GM12891 (cell line): ENCODE results near the gene ZNF800. TPM values are rescaled to one million over a fixed set of nuclear protein-coding genes. Genes with fewer than 3 reads are reported as not detected.
A peak's percentile ranks its signal among the peaks of the same experiment; 100 is the strongest.
"Not testable (repeated sequence)": the region's sequence is repeated elsewhere in the genome, so short reads cannot be mapped to it uniquely, and the experiment has no call there.

ENCODE experiments used
- DNase-seq: peaks from one replicate; pipeline ENCODE4 v3.0.0; 2011; ENCODE audit warnings: low spot score; ENCODE audit not compliant: insufficient read length
- FAIRE-seq: peaks from 2 replicates; lab custom pipeline; 2011; peaks lifted over from hg19 to GRCh38; lab: Jason Lieb, UNC
- PAX5 ChIP-seq: IDR thresholded peaks from 2 replicates; pipeline ENCODE4 v1.6.1; 2011; ENCODE audit warnings: low read length, moderate library complexity, mild to moderate bottlenecking; ENCODE audit not compliant: insufficient read depth, severe bottlenecking
- POLR2A ChIP-seq: IDR thresholded peaks from 2 replicates; pipeline ENCODE4 v1.6.1; 2011; ENCODE audit warnings: low read depth, low read length, control low read depth
- POLR2AphosphoS5 ChIP-seq: IDR thresholded peaks from 2 replicates; pipeline ENCODE4 v1.6.1; 2011; ENCODE audit warnings: low read depth, low read length, control low read depth
- POU2F2 ChIP-seq: IDR thresholded peaks from 2 replicates; pipeline ENCODE4 v1.6.1; 2011; ENCODE audit warnings: low read depth, mild to moderate bottlenecking, control low read depth, low read length, moderate library complexity
- SPI1 ChIP-seq: IDR thresholded peaks from 2 replicates; pipeline ENCODE4 v1.6.1; 2011; ENCODE audit warnings: low read depth, low read length, control low read depth
- TAF1 ChIP-seq: IDR thresholded peaks from 2 replicates; pipeline ENCODE4 v1.6.1; 2011; ENCODE audit warnings: low read depth, low read length, control low read depth
- polyA plus RNA-seq: library from polyadenylated mRNA; unstranded; fragments of >200 nt; gene quantifications from one replicate; pipeline ENCODE4 v1.2.1, GENCODE V29; 2012; ENCODE audit warnings: low read depth, missing spikeins, inconsistent platforms; ENCODE audit not compliant: missing spikeins

The ZNF800 gene, protein sequence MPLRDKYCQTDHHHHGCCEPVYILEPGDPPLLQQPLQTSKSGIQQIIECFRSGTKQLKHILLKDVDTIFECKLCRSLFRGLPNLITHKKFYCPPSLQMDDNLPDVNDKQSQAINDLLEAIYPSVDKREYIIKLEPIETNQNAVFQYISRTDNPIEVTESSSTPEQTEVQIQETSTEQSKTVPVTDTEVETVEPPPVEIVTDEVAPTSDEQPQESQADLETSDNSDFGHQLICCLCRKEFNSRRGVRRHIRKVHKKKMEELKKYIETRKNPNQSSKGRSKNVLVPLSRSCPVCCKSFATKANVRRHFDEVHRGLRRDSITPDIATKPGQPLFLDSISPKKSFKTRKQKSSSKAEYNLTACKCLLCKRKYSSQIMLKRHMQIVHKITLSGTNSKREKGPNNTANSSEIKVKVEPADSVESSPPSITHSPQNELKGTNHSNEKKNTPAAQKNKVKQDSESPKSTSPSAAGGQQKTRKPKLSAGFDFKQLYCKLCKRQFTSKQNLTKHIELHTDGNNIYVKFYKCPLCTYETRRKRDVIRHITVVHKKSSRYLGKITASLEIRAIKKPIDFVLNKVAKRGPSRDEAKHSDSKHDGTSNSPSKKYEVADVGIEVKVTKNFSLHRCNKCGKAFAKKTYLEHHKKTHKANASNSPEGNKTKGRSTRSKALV
- 10.5 TPM for polyA plus RNA-seq

DNA sequence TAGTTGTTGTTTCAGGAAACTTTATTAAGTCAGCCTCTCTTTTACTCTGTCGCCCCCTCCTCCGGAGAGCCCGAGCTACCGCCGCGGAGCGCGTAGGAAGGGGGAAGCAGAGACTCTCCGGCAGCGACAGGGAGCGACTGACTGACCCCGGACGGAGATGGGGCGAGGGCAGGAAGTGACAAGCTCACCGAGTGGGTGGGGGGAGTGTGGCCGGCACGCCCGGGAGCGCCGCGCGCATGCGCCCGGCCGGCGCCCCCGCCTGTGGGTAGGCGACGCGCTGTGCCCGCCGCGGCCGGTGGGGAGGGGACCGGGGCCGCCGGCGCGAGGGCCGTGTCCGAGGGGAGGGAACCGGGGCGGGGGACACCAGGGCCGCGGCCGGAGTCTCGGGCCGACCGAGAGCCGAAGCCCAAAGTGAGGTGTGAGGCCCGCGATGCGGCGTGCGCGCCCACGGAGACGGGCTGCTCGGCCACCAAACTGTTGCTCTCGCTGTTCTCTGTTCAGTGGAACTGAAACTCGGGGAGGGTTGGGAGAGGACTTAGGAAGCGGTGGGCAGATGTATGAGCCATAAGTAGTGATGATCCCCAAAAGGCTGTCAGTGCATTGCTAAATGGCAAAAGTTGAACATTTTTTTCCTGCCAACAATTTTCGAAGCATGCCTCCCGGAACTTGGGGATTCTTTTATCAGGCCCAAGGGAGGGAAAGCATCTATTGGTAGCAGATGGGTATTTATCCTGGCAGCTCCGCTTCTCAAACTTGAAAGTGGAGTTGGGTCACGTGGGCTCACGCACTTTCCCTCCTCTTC, at the start of gene ZNF800:
TSS of gene ZNF800 (minus strand) at position 143 of the 802 bp plus-strand sequence. CDS start 1,151 bp downstream, outside the sequence.
- peak; percentile 96 for FAIRE-seq
- TF ChIP-seq POLR2A (peak; percentile 87), TAF1 (peak; percentile 95), PAX5 (no peak), POU2F2 (no peak; the same call in 1 of the 2 replicates), SPI1 (peak; percentile 71), POLR2AphosphoS5 (peak; percentile 95)
- DNase-seq, result peak; percentile 87

DNA sequence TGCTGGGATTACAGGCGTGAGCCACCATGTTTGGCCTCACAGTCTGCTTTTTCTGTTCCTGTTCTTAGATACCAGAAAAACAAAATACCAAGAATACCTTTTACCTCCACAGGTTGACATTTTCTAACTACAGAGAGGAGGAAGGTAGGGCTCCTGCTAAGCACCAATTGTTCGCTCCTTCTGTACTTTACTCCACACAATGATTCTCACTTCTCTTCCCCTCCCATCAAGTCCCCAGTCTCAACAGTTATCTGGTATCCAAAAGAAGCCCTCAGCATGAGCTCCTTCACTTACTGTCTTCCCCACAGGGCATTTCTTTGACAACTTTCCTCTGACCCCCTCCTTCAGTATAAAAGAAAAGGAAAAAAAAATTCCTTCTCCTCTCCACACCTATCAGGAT, 47.7 kb upstream of the ZNF800 start:
- DNase-seq (no peak), FAIRE-seq (no peak)
- no peak for TF ChIP-seq POU2F2

DNA sequence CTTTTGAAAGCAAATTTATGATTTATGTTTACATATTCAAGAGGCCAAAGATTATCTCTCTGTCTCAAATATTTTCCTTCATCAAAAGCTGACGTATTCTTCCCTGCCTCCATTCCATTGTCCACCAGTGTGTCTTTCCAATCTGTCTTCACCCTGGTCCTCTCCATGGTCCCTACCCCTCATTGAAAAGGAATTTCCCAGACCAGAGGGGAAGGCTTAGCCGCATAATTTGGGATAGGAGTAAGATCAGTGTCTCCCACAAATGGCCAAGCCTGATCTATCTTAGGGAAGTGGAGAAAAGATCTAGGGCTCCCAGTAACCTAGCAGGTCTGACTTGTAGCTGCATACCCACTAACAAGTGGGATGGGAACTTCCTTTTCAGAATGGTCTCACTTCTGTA, 46.3 kb upstream of the ZNF800 start:
- TF ChIP-seq PAX5 (no peak), TAF1 (no peak), POU2F2 (no peak), SPI1 (no peak), POLR2AphosphoS5 (no peak)
- DNase-seq (no peak), FAIRE-seq (no peak)

DNA sequence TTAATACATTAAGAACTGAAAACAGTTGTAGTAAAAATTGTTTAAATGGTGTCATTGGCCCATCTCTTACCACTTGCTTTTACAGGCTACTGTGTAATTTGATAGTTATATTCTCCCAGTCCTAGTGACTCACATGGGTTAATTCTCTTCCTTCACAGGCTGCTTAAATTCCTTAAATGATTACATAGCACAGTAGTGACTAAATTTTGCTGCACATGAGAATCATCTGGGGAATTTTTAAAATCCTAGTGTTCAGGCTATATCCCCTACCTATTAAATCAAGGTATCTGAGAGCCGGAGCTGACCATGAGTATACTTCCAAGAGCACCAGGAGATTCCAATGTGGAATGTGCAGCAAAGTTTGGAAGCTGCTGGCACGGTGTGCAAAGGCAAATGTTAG, 45.3 kb upstream of the ZNF800 start:
- TF ChIP-seq SPI1, result no peak
- no peak for TF ChIP-seq PAX5
- no peak for TF ChIP-seq POLR2A
- TF ChIP-seq TAF1, result no peak
- no peak for TF ChIP-seq POLR2AphosphoS5
- no peak for TF ChIP-seq POU2F2
- no peak for FAIRE-seq
- no peak for DNase-seq

DNA sequence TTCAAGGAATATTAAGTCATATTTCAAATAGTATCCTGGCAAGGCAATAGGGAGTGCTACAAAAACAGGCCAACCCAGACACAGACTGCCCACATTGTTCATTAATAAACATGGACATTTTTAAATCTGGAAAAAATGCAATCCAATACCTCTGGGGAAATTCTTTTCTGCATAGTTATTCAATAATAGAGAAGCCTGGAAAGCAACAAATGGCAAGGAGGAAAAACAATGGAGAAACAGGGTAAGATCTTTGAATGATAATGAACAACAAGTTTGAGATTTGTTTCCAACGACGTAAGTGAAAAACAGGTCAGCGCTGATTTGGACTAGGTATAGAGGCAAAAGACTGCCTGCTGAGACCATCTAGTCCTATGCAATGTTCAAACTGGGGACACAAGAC, 44.7 kb upstream of the ZNF800 start:
- no peak for FAIRE-seq
- TF ChIP-seq PAX5 (no peak), TAF1 (no peak)
- DNase-seq, result no peak

DNA sequence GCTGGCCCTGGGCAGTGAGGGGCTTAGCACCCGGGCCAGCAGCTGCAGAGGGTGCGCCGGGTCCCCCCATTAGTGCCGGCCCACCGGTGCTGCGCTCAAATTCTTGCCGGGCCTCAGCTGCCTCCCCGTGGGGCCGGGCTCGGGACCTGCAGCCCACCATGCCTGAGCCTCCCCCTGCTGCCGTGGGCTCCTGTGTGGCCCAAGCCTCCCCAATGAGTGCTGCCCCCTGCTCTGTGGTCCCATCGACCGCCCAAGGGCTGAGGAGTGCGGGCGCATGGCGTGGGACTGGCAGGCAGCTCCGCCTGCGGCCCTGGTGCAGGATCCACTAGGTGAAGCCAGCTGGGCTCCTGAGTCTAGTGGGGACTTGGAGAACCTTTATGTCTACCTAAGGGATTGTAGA, 36.8 kb upstream of the ZNF800 start:
- not testable (repeated sequence) for DNase-seq, FAIRE-seq

DNA sequence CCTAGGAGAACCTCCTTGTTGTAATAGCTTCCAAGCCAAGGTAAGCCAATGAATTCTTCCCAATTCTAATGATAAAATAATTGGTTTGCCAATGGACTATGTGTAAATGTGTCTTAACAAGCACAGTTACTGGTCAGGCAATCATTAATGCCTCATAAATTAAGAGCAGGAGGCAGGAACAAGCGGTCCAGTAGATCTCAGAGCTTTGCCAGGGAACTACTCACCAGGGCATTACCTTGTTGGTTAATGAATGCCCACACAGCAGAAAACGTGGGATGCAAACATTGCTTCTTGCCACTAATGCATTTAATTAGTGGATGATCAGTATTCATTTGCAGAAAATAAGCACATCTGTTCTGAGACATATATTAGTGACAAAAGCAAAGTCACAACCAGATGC, 26.7 kb upstream of the ZNF800 start:
- FAIRE-seq (no peak), DNase-seq (no peak)
- no peak for TF ChIP-seq POLR2AphosphoS5
- TF ChIP-seq PAX5, result no peak
- TF ChIP-seq POLR2A, result no peak
- no peak for TF ChIP-seq TAF1
- no peak for TF ChIP-seq SPI1

DNA sequence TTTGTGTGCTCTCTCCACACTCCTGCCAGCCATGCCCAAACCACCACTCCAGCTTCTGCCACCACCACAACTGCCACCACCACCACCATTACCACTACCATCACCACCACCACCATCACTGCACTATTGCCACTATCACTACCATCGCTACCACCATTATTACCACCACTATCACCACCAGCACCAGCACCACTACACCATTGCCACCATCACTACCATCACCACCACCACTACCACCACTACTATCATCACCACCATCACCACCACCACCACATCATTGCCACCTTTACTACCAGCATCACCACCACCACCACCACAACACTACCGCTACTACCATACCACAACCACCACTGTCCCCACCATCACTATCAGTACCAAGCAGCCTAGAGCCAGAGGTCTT, 26.0 kb upstream of the ZNF800 start:
- no peak for DNase-seq
- TF ChIP-seq SPI1 (no peak), POU2F2 (no peak), POLR2A (no peak), TAF1 (no peak), POLR2AphosphoS5 (no peak), PAX5 (no peak)
- no peak for FAIRE-seq

DNA sequence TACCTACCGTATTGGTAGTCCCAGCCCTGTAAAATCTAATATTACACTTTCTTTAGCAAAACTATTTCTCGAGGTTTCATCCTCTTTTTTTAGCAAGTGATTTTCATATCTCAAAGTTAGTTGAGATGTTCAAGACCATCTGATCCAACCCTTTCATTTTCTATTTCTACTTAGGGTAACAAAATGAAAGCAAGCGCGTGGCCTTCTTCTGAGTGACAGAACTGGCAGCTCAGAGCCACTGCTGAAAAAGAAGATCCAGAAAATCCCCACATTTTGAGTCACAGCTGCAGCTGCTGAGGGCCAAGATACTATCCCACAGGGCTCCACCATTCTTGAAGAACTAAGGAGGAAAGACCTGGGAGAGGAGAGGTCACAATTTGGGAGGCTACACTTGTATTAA, 24.8 kb upstream of the ZNF800 start:
- FAIRE-seq (peak; percentile 5), DNase-seq (no peak)
- no peak for TF ChIP-seq POLR2A

DNA sequence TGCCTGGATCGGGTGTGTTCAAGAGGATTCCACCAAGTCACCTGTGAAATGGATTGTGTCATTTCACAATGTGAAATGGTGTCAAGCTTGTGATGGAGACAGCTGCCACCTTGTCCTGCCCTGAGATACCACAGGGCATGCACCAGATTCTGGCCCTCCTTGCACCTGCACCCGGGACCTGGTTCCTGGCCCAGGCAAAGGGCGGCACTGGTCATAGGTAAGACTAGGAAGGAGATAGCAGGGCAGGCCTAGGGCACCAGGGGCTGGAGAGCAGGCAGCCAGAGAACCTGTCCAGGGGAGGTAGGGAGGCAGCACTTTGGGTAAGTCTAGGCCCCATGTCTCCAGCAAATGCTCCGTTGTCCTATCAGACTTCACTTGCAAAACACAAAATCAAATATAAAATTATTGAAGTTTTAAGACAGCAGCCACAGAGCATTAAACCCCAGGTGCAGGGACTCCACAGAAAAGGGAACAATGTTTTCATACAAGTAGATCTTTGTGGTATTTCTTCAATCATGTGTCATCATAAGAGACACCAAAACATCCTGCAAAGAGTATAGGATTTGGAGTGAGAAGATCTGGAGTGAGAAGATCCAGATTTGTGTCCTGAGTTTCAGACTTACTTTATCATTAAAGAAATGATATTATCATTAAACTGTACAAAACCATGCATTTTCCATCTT, 22.7 kb upstream of the ZNF800 start:
- TF ChIP-seq PAX5 (no peak), POLR2AphosphoS5 (no peak), SPI1 (no peak), POLR2A (no peak), POU2F2 (no peak), TAF1 (no peak)
- no peak for DNase-seq
- peak; percentile 16 for FAIRE-seq
